NCI-H2107 treated with DMSO at 0.1 percent for 48 hours (cell line): ENCODE results near the gene ATP6V0E1.
"Not testable (repeated sequence)": the region's sequence is repeated elsewhere in the genome, so short reads cannot be mapped to it uniquely, and the experiment has no call there.

Source experiments
- DNase-seq: peaks from one replicate; lab custom pipeline; 2025; ENCODE audit not compliant: unreplicated experiment; lab: John Stamatoyannopoulos, UW

ATP6V0E1 gene

GRCh38 chr5:173032730-173033129 lies 49.2 kb downstream of the ATP6V0E1 start:
- DNase-seq, result no peak

- DNase-seq, result no peak
These were observed 50.4 kb downstream of the ATP6V0E1 start for GRCh38 chr5:173033923-173034322.

- no peak for DNase-seq
These were observed 52.5 kb downstream of the ATP6V0E1 start for GRCh38 chr5:173035904-173036707.

- no peak for DNase-seq
These were observed 55.6 kb downstream of the ATP6V0E1 start for GRCh38 chr5:173039188-173039587.

GRCh38 chr5:173039964-173040363 lies 56.4 kb downstream of the ATP6V0E1 start:
- DNase-seq, result no peak

DNA sequence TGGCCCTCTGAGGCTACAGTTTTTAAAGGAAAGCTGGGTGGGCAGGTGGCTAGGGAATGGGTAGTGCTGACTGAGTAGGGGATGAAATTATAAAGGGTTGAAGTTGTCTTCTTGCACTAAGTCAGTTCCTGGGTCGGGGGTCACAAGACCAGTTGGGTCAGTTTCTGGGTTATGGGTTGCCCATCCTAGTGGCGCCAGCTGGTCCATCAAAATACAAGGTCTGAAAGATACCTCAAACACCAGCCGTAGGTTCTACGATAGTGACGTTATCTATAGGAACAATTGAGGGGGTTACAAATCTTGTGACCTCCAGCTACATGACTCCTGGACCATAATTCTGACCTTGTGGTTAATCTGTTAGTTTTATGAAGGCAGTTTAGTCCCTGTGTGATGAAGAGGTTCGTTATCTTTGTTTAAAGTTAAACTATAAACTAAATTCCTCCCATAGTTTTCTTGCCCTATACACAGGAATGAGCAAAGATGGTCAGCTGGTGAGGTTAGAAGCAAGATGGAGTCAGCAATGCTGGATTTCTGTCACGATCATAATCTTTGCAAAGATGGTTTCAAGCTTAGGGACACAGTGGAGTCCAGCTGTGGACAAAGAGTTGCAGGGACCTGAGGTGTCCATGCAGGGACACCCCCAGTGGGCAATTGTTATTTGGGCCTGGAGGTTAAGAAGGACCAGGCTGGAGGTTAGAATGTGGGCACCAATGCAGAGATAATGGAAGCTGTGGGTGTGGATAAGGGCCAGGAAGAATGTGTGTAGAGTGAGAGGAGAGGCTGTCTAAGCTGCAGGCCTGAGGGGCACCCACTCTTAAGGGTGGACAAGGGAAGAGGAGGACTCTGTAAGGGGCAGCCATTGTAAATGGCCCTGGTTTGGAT lies 58.6 kb downstream of the ATP6V0E1 start:
- no peak for DNase-seq

DNA sequence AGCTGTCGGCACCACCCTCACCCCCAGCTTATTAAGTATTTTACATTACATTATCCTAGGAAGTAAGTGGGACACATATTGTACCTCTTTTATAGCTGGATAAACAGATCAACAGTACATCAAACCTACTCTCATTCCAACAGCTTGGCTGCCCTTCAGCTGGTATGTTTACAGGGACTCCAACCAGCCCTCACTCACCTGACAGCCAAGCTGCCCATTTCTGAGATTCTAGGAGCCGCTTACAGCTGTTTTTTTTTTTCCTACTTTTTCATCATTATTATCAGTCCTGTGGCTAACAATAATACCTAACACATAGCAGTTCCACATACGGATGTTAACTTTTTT lies 59.2 kb downstream of the ATP6V0E1 start:
- no peak for DNase-seq

DNA sequence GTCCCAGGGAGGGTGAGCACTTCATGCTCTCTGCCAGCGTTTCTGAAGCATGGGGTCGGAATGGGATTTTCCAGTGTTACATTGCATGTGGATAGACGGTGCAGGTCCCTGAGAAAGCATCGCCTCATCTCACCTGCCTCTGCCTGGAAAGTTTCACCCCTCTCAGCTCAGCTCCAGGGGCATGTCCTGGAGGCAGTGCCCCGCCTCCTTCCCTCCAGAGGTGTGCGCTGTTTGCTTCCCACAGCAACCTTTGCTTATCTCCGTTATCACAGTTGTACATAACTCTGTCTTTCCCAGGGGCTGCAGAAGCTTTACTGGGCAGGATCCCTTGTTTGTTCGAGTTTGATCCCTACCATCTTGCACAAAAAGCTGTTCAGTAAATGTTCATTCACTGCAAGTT lies 61.9 kb downstream of the ATP6V0E1 start:
- no peak for DNase-seq

- DNase-seq, result not testable (repeated sequence)
These were observed 63.7 kb downstream of the ATP6V0E1 start for GRCh38 chr5:173047096-173047837.

DNA sequence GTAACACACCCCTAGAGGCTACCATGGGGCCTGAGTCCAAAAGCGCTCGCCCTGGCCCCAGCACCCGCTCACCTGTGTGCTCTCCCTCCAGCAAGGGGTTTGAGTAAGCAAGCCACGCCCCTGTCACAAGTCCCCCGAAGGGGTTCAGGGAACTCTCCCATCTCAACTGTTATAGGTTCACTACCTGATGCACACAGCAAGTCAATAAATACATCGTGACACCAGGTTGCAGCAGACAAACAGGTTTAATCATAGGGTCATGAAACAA lies 64.2 kb downstream of the ATP6V0E1 start:
- DNase-seq, result no peak

DNA sequence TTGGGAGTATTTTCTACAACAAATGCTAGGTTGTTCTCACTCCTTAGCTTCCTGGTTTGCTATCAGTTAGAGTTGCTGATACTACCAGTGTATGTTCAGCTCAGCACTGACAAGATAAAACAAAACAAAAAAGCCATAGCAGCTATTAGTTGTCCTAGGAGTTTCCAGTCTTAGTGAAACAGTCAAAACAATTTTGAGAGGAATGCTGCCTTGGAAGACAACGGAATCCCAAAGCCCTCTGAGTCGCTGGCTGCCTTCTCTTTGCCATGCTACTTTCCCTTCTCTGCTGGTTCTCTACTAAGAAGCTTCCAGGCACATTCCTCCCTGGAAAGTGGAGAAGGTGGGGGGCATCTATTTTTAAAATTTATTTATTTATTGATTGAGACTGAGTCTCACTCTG lies 67.2 kb downstream of the ATP6V0E1 start:
- DNase-seq, result no peak

- DNase-seq, result no peak
These were observed 68.2 kb downstream of the ATP6V0E1 start for GRCh38 chr5:173051746-173052145.

- DNase-seq, result no peak
These were observed 69.5 kb downstream of the ATP6V0E1 start for GRCh38 chr5:173053041-173053440.

GRCh38 chr5:173055042-173055721 lies 71.6 kb downstream of the ATP6V0E1 start:
- no peak for DNase-seq

DNA sequence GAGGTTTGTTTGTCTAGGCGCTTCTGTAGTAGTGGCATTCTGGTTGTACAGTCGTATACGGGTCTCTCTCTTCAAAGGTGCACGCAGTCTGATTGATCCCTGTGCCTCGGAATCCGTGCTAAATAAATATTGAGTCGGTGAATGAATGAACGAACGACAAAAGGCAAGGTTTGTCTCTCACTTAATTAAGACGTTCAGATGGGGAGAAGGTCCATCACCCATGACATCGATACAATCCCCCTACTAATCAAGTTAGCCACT lies 72.1 kb downstream of the ATP6V0E1 start:
- no peak for DNase-seq

DNA sequence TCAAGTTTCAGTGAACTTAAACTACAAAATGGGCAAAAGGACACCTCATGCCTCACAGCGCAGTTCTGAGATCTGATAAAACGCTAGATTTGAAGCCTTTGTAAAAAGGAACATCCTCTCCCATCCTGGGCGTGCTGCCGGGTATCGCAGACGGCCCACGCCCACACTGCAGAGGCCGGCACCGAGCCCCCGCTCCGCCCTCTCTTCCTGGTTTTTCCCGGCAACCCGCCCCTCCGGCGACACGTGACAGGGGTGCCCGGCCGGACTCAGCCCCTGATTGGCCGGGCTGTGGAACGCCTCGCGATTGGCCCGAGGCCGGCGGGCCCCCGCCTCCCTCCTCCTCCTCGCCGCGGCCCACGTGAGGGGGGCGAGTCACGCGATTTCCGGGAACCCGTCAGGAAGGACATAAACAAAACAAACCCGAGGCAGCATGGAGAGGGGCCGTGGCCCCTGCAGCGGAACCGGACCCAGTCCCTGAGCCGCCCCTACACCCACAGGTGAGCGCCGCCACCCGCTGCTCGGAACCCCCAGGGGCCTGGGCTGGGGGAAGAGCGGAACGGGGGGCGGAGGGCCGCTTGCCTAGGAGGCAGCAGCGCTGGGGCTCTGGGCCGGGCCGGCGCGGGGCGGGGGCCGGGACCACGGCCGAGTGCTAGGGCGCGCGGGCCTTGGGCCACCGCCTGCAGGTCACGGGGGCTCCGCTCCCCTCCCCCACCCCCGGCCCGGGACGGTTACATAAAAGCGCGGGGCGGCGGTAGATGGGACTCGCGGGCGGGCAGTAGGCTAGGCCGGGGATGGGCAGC lies 72.6 kb downstream of the ATP6V0E1 start, which contains the start of gene CREBRF:
TSS of gene CREBRF (plus strand) at position 370 of the 800 bp plus-strand sequence. CDS start 24,424 bp downstream, outside the sequence.
- DNase-seq, result peak; percentile 49

DNA sequence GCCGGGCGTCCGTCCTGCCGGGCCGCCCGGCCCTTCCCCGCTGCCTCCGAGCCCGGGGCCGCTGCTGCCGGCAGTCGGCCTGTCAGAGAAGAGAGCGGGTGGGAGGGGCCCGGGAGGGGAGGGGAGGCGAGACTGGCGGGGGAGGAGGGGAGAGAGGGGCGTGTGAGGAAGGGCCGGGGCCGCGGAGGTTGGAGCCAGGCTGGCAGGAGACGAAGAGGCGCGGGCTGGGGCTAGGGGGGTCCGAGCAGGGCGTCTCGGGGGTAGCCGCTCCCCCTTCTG lies 73.2 kb downstream of the ATP6V0E1 start:
- DNase-seq, result no peak

DNA sequence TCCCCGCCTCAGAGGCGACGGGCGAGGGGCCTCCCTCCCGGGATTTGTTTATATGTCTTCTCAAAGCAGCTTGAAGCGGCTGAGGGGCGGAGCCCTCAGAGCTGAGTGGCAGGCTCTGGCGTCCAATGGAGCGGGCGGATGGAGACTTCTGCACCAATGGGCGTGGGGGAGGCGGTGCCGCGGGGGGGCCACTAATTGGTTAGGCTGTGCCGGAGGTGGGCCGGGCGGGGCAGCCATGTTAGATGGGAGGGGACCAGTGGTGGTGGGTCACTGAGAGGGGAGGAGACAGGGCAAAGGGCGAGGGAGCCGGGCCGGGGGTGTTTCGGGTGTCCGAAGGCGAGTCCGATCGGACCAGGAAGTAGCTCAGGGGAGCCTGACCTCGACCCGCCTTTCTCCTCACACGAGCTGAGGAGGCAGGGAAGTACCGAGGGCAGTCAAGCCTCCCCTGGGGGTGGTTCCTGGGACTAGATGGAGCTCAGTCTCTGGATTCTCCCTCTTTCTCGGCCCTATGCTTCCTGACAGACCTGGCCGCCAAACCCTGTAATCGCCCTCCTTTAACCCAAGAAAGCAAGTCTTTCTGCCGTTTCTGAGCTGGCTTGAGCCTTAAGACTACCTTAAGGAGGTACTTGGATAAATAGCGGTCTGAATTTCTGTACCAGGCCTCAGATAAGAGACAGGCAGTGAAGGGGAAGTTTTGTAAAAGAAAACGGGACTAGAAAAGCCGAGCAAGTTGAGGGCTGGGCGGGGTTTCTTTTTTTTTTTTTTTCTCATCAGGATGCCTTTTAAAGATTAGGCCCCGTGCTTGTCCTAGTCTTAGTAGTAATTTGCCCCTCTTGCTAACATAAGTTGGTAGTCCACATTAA lies 73.7 kb downstream of the ATP6V0E1 start:
- DNase-seq, result peak; percentile 35

DNA sequence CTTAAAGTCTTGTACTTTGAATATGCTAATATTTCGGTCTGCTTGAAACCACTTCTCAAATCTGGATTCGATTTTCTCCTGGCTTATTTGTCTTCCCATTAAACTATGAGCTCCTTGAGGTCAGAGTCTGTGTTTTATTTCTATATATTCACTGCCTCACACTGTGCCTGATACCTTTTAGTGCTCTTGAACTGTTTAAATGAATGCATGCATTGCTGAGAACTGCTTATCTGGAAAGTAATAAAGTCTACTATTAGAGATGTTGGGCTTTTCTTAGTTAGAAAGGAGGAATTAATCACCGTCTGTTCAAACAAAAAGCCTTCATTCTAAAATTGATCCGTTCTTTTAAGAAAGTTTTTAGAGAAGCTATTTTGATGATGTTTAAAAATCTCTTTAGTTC lies 78.6 kb downstream of the ATP6V0E1 start:
- DNase-seq, result no peak

- DNase-seq, result no peak
These were observed 81.6 kb downstream of the ATP6V0E1 start for GRCh38 chr5:173065155-173065554.
